Kidney (tissue), 14 donors: ENCODE results near the gene GCNA. TPM values are rescaled to one million over a fixed set of nuclear protein-coding genes. Genes with fewer than 3 reads are reported as not detected.

Experiments
- DNase-seq, 5 donors: peaks; one replicate each; pipeline ENCODE4 v3.0.0-alpha.2; 2013 to 2020
- FAIRE-seq: peaks from 2 replicates; lab custom pipeline; 2012; peaks lifted over from hg19 to GRCh38; lab: Jason Lieb, UNC
- H3K27ac ChIP-seq, 2 donors: one replicate each; pipeline ENCODE4 v1.7.0; 2013; ENCODE audit warnings: low read depth in 2 of 2, low read length in 2 of 2, inconsistent platforms in 1 of 2
- H3K27me3 ChIP-seq: one replicate; pipeline ENCODE4 v1.7.1; 2013; ENCODE audit warnings: low read length, inconsistent platforms; ENCODE audit not compliant: control insufficient read depth, insufficient read depth
- H3K36me3 ChIP-seq, 3 donors: one replicate each; pipeline versions ENCODE4 v1.7.0 to v1.7.1; 2013; ENCODE audit warnings: low read length in 3 of 3, control low read depth in 1 of 3, inconsistent platforms in 1 of 3; ENCODE audit not compliant: insufficient read depth in 3 of 3, control insufficient read depth in 2 of 3
- H3K4me1 ChIP-seq, 3 donors: one replicate each; pipeline versions ENCODE4 v1.7.0 to v1.7.1; 2013; ENCODE audit warnings: low read length in 3 of 3, inconsistent platforms in 1 of 3, low read depth in 1 of 3; ENCODE audit not compliant: control insufficient read depth in 2 of 3, insufficient read depth in 2 of 3
- H3K4me3 ChIP-seq, 3 donors: one replicate each; pipeline versions ENCODE4 v1.7.0 to v1.8.1; 2013; ENCODE audit warnings: low read length in 3 of 3, control low read depth in 1 of 3, inconsistent platforms in 1 of 3
- H3K9ac ChIP-seq, 3 donors: one replicate each; pipeline versions ENCODE4 v1.7.0 to v1.7.1; 2013; ENCODE audit warnings: low read length in 3 of 3, control low read depth in 1 of 3, inconsistent platforms in 1 of 3
- H3K9me3 ChIP-seq, 3 donors: one replicate each; pipeline versions ENCODE4 v1.7.0 to v1.7.1; 2013; ENCODE audit warnings: low read length in 3 of 3, control low read depth in 1 of 3, inconsistent platforms in 1 of 3; ENCODE audit not compliant: control insufficient read depth in 2 of 3, insufficient read depth in 1 of 3
- intact Hi-C: fragments of 100-400 bp; cut with DNase I; formaldehyde crosslinking; loops from one replicate; pipeline ENCODE4 v1.11.1; 2022
- polyA plus RNA-seq: library from polyadenylated mRNA; stranded (reverse); fragments of 350-450 nt; fragmentation: Illumina TruSeq; extraction: RNeasy Lipid Tissue Mini Kit (QIAGEN cat#74804); gene quantifications from one replicate; pipeline ENCODE4 v1.2.3, GENCODE V29; 2014; ENCODE audit warnings: low read depth, low replicate concordance; ENCODE audit not compliant: insufficient read depth
- total RNA-seq: library from RNA; stranded (reverse); fragmentation: NEBNext Ultra II Directional; extraction: Animal tissue kit (Norgen Biotek cat#: 25700); gene quantifications from one replicate; pipeline ENCODE4 v1.2.1, GENCODE V29; 2021
- TF ChIP-seq, protein P1 (sequence below): IDR thresholded peaks from 3 replicates; pipeline ENCODE4 v1.5.1; 2012; ENCODE audit warnings: mild to moderate bottlenecking, moderate library complexity, borderline replicate concordance; ENCODE audit not compliant: insufficient read depth; ENCODE audit errors: extremely low read depth
- donor health status: control.
- donor health status: control.
- donor health status: control.
- donor health status: control.
- donor health status: control.
- donor health status: DM: yes; HTN: yes; CAD: no.
- donor health status: Normal renal cell carcinoma (clear cell type).

The GCNA gene
- total and polyA plus RNA-seq, 2 donors from 2014 or later = 1.6 to 2.7 TPM

- no peak for FAIRE-seq
- no peak overlapping the region for H3K4me3 ChIP-seq
- intact Hi-C loops = no loop called here
- TF ChIP-seq, protein P1, sequence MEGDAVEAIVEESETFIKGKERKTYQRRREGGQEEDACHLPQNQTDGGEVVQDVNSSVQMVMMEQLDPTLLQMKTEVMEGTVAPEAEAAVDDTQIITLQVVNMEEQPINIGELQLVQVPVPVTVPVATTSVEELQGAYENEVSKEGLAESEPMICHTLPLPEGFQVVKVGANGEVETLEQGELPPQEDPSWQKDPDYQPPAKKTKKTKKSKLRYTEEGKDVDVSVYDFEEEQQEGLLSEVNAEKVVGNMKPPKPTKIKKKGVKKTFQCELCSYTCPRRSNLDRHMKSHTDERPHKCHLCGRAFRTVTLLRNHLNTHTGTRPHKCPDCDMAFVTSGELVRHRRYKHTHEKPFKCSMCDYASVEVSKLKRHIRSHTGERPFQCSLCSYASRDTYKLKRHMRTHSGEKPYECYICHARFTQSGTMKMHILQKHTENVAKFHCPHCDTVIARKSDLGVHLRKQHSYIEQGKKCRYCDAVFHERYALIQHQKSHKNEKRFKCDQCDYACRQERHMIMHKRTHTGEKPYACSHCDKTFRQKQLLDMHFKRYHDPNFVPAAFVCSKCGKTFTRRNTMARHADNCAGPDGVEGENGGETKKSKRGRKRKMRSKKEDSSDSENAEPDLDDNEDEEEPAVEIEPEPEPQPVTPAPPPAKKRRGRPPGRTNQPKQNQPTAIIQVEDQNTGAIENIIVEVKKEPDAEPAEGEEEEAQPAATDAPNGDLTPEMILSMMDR = no peak
- peaks cover 0 to 15% (median 4%) of the 10 kb centered on the region in 3 donors for H3K4me1 ChIP-seq
- H3K27ac ChIP-seq = no peak overlapping the region
- H3K27me3 ChIP-seq = no peaks in the 10 kb centered on the region
- H3K9ac ChIP-seq = no peak overlapping the region
- no peak for DNase-seq
- H3K9me3 ChIP-seq = no peaks in the 10 kb centered on the region
- no peaks in the 10 kb centered on the region for H3K36me3 ChIP-seq
Observed at GRCh38 chrX:71627588-71628404, 49.6 kb downstream of the GCNA start.

DNA sequence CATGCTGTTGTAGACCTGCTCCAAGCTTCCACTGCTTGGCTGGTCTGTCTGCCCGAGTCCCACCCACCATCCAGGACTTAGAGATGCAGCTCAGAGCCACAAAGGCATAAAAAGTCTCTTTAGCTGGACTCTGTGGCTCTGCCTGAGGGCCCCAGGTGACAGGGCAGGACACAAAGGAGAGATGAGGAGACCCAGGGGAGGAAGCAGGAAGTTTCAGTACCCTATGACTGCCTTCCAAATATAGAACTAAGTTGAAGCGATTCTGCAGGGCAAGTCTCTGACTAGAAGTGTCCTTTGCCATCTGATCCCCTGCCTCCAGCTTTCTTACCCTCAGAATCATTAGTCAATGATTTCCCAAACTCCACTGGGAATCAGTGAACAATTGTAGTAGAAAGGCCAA lies 51.2 kb downstream of the GCNA start:
- Histone ChIP-seq H3K4me3 (no peak overlapping the region), H3K9me3 (no peaks in the 10 kb centered on the region), H3K27me3 (no peaks in the 10 kb centered on the region), H3K9ac (no peak overlapping the region), H3K27ac (no peak overlapping the region), H3K4me1 (peaks cover 0 to 5% (median 0%) of the 10 kb centered on the region in 3 donors), H3K36me3 (no peaks in the 10 kb centered on the region)
- intact Hi-C loops = no loop called here
- DNase-seq (peak in 2 of 5 donors; percentile 24 to 43), FAIRE-seq (no peak)
- TF ChIP-seq, protein P1 = no peak

GRCh38 chrX:71632923-71633657 lies 54.9 kb downstream of the GCNA start:
- intact Hi-C loops = no loop called here
- no peak for FAIRE-seq
- H3K27ac ChIP-seq = no peak overlapping the region

More at GRCh38 chrX:71632923-71633657, 54.9 kb downstream of the GCNA start:
- Histone ChIP-seq H3K36me3 (no peaks in the 10 kb centered on the region), H3K9me3 (no peaks in the 10 kb centered on the region), H3K27me3 (no peaks in the 10 kb centered on the region), H3K4me1 (peaks cover 0 to 5% (median 0%) of the 10 kb centered on the region in 3 donors), H3K4me3 (no peak overlapping the region), H3K9ac (no peak overlapping the region)
- TF ChIP-seq, protein P1 = no peak
- no peak for DNase-seq
